ENCODE results near the gene MARCHF4.
"Not testable (repeated sequence)": the region's sequence is repeated elsewhere in the genome, so short reads cannot be mapped to it uniquely, and the experiment has no call there.

The MARCHF4 gene

DNA sequence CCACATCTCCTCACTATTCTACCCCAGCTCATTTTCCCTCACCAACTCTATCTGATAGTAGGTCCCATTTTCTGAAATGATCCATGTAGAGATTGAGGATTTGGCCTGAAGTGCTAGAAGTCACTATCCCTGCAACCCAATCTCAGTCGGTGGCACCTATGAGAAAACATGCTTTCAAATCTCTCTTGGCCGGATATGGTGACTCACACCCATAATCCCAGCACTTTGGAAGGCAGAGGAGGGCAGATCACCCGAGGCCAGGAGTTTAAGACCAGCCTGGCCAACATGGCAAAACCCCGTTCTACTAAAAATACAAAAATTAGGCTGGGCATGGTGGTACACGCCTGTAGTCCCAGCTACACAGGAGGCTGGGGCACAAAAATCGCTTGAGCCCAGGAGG, 19.1 kb upstream of the MARCHF4 start:
- DNase-seq (ENCODE audit: low spot score) = no peak

GRCh38 chr2:216389570-216389969, 17.3 kb upstream of the MARCHF4 start:
- peak; percentile 40 for DNase-seq (ENCODE audit: low spot score)

GRCh38 chr2:216388046-216388884, 16.0 kb upstream of the MARCHF4 start:
- no peak for DNase-seq (ENCODE audit: low spot score)

GRCh38 chr2:216387262-216387661, 15.0 kb upstream of the MARCHF4 start:
- no peak for DNase-seq (ENCODE audit: low spot score)

- DNase-seq (ENCODE audit: low spot score) = no peak
Measured at GRCh38 chr2:216385478-216385877, 13.2 kb upstream of the MARCHF4 start.

DNA sequence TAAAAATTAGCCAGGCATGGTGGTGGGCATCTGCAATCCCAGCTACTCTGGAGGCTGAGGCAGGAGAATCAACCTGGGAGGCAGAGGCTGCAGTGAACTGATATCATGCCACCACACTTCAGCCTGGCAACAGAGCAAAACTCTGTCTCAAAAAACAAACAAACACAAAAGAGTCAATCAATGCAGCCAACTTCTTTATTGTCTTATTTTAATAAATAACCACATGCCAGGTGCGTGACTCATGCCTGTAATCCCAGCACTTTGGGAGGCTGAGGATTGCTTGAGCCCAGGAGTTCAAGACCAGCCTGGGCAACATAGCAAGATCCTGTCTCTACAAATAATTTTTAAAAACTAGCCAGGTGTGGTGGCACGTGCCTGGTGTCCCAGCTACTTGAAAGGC, 12.1 kb upstream of the MARCHF4 start:
- DNase-seq (ENCODE audit: low spot score) = not testable (repeated sequence)

DNA sequence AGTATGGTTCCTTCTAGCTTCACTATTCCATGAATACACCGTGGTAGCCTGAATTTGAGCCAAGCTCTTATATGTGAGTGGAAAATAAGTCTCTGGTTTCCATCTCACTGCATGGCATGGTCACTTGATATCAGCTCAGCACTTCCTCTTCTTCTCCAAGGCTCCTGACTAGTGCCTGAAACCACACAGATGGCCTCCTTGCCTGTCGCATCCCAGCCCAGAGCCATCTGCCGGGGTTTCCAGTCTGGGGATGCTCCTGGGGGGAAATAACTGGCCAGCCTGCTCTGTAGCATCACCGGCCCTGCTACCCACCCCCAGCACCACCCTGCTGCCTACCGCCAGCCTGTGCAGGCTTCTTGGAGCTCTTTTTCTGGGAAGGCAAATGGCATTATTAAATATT, 7.7 kb upstream of the MARCHF4 start:
- no peak for DNase-seq (ENCODE audit: low spot score)

- DNase-seq (ENCODE audit: low spot score) = no peak
Measured at GRCh38 chr2:216375286-216375685, 3.0 kb upstream of the MARCHF4 start.

DNA sequence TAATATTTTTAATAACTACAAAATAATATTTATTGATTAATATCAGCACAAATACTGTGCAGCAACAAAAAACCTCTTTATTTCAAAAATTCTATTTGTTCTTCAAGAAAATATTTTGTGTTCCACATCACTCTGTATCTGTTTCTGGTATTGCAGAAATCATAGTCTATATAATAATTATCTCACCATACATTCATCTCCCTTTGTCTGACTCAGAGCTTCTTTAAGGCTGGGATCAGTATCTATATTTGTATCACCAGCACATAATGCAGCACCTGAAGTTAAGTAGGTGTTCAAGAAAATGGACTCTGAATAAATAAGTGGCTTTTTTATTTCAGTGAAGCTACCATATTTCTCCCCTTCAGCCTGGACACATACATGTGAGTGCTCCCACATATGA, 1.6 kb upstream of the MARCHF4 start:
- no peak for DNase-seq (ENCODE audit: low spot score)

GRCh38 chr2:216372761-216373291, 543 bp upstream of the MARCHF4 start:
- peak; percentile 39 for DNase-seq (ENCODE audit: low spot score)

GRCh38 chr2:216370961-216371712, 1.1 kb downstream of the MARCHF4 start:
- DNase-seq (ENCODE audit: low spot score) = peak; percentile 59

DNA sequence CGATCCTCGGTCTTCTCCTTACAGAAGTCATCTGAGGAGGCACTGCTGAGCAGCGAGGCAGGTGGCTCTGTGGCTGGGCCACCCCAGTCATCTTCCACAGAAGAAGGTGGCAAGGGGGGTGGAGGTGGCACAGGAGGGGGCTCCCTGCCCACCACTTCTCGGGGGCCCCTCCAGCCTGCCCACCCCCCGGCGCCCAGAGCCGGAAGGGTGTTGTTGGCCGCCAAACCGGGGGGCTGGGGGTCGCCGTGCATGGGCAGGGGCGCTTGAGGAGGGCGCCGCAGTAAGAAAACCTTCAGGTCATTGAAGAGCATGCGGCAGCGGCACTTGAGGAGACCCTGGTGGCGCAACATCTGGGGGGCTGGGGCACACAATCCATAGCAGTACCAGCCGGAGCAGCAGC, 2.5 kb downstream of the MARCHF4 start:
- no peak for DNase-seq (ENCODE audit: low spot score)

- DNase-seq (ENCODE audit: low spot score) = peak; percentile 42
Measured at GRCh38 chr2:216366777-216367471, 5.4 kb downstream of the MARCHF4 start.

GRCh38 chr2:216365518-216365917, 6.8 kb downstream of the MARCHF4 start:
- no peak for DNase-seq (ENCODE audit: low spot score)

DNA sequence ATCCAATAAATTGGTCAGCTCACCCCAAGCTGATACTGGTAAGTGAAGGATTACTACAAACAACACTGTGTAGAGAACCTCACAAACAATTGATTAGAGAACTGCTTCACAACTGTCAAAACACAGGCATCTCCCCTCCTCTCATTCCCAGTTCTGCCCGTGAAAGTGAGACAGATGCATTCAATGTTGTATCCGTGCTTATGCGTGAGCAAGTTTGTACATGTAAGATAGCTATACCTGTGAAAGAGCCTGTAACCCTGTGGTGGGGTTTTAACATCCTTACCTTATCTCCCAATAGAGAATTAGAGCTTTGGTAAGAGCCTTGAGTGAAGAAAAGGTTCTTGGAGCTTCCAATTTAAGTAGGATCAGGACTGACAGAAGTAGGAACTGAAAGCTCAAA, 9.1 kb downstream of the MARCHF4 start:
- DNase-seq (ENCODE audit: low spot score) = no peak

GRCh38 chr2:216362730-216363129, 9.6 kb downstream of the MARCHF4 start:
- no peak for DNase-seq (ENCODE audit: low spot score)

- DNase-seq (ENCODE audit: low spot score) = no peak
Measured at GRCh38 chr2:216355711-216356110, 16.6 kb downstream of the MARCHF4 start.

DNA sequence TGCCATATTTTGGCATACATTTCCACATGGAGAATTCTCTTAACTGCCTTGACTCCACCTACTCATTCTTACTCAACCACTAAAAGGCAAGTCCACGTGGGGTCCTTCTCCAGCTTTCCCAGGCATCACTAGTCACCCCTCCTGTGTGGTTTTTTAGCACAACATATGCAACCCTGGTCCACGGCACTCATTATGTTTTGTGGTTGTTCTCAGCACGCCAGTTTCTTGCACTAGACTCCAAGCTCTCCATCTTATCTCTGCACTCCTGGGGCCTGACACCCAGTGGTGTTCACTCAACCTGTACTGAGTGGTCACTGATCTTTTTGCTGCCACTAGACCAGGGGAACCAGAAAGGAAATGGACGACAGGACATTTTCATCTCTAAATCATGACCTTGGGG, 18.0 kb downstream of the MARCHF4 start:
- DNase-seq (ENCODE audit: low spot score) = no peak

DNA sequence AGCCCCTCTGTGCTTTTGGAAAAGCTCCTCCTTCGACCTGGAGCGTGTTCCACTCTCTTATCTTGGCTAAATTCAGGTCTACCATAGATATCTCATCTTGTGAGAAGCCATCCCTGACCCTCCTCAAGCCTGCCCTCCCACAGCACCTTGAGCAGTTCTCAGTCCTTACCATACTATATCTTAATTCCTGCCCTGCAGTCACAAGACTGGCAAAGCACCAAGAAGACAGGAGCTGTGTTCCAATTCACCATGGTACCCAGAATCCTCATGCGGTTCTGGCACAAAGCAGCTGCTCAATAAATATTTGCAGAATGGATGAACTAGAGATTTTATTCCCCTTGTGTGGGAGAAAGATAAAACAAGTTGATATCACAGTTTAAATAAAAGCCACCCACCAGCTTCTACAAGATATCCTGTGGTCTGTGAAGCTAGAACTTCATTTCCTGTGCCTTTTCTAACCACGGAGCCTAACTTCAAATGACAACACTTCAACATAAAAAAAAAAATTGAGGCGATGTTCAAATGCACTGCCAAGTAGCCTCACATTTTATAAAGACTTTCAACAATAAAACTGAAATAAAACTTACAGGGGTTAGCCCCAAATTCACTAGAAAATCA, 19.5 kb downstream of the MARCHF4 start:
- no peak for DNase-seq (ENCODE audit: low spot score)

- no peak for DNase-seq (ENCODE audit: low spot score)
Measured at GRCh38 chr2:216351172-216351925, 20.9 kb downstream of the MARCHF4 start.

DNA sequence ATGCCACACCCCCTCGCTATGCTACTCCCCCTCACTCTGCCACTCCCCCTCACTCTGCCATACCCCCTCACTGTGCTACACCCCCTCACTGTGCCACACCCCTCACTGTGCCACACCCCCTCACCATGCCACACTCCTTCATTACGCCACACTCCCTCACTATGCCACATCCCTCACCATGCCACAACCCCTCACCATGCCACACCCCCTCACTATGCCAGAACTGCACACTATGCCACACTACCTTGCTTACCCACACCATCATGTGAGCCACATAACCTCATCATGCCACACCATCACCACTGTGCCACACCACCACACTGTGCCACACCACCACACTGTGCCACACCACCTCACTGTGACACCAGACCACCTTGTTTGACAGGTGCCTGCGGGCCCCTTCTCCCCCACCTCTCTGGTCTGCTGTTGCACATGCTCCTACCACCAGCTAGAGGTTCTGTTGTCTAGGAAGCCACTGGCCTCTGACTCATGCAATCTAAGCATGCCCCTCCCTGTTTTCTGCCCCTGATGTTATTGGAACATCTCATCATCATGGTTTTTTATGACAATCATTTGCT, 22.0 kb downstream of the MARCHF4 start:
- peak; percentile 77 for DNase-seq (ENCODE audit: low spot score)
